T-cell (primary cell): ENCODE results near the gene PCBP3. TPM values are rescaled to one million over a fixed set of nuclear protein-coding genes. Genes with fewer than 3 reads are reported as not detected.

Source experiments
- ATAC-seq, 4 experiments: fragments of 200-7000 bp in 3 of 4; fragments of 150-1000 bp in 1 of 4; cut with Tn5 transposase; replicated peaks in 1 of 4; 1 replicate in 3 of 4; 2 replicates in 1 of 4; pipeline ENCODE4 v1.10.0; 2021; ENCODE audit warnings: moderate library complexity in 3 of 4, mild to moderate bottlenecking in 2 of 4, moderate number of reproducible peaks in 1 of 4
- CTCF ChIA-PET, 2 donors: fragments of 300-600 bp; sonication (Branson Sonifier 250); formaldehyde crosslinking; loops; one replicate each; lab custom pipeline; 2022; ENCODE audit warnings: antibody characterized with exemption in 2 of 2; lab: Charles Lee
- POLR2A ChIA-PET, 2 donors: fragments of 300-600 bp; sonication (Branson Sonifier 250); formaldehyde crosslinking; loops; one replicate each; lab custom pipeline; 2022; ENCODE audit warnings: antibody characterized with exemption in 2 of 2; lab: Charles Lee
- DNase-seq, 35 experiments: peaks; one replicate each; pipeline versions ENCODE4 v3.0.0 to v3.0.0-alpha.2; 2013 to 2023
- H3K27ac ChIP-seq: one replicate; pipeline ENCODE4 v1.5.1; 2013; ENCODE audit warnings: low read length
- H3K27me3 ChIP-seq, 2 experiments: replicated peaks in 1 of 2; 1 replicate in 1 of 2; 2 replicates in 1 of 2; pipeline versions ENCODE4 v1.6.1 to v1.7.0; 2013; ENCODE audit warnings: low read length in 1 of 2, mixed read lengths in 1 of 2; ENCODE audit not compliant: control insufficient read depth in 2 of 2, insufficient read depth in 2 of 2; ENCODE audit errors: extremely low read depth in 1 of 2
- H3K36me3 ChIP-seq, 2 donors: 1 replicate in 1 of 2; 2 replicates in 1 of 2; pipeline versions ENCODE4 v1.6.1 to v1.7.0; 2013; ENCODE audit warnings: low read length in 1 of 2; ENCODE audit not compliant: control insufficient read depth in 2 of 2, insufficient read depth in 1 of 2; ENCODE audit errors: extremely low read depth in 1 of 2
- H3K4me1 ChIP-seq, 2 experiments: 1 replicate in 1 of 2; 2 replicates in 1 of 2; pipeline versions ENCODE4 v1.6.1 to v1.7.0; 2013; ENCODE audit warnings: low read length in 2 of 2, mixed read lengths in 1 of 2; ENCODE audit not compliant: insufficient read depth in 2 of 2, control insufficient read depth in 1 of 2; ENCODE audit errors: extremely low read depth in 1 of 2
- H3K4me3 ChIP-seq, 2 donors: 1 replicate in 1 of 2; 2 replicates in 1 of 2; pipeline versions ENCODE4 v1.5.1 to v1.7.0; 2013; ENCODE audit warnings: mild to moderate bottlenecking in 2 of 2, low read length in 1 of 2, moderate library complexity in 1 of 2; ENCODE audit not compliant: control insufficient read depth in 1 of 2; ENCODE audit errors: extremely low read depth in 1 of 2
- H3K9me3 ChIP-seq: 2 replicates; pipeline ENCODE4 v1.7.0; 2013
- H3K27ac Mint-ChIP-seq, 2 donors: one replicate each; pipeline ENCODE4 v1.8.0; 2020 to 2021; ENCODE audit warnings: mild to moderate bottlenecking in 2 of 2, mixed read lengths in 2 of 2
- H3K27me3 Mint-ChIP-seq, 2 donors: one replicate each; pipeline ENCODE4 v1.8.0; 2021 to 2022; ENCODE audit warnings: mixed read lengths in 2 of 2
- H3K36me3 Mint-ChIP-seq: one replicate; pipeline ENCODE4 v1.8.0; 2021; ENCODE audit warnings: mixed read lengths
- H3K4me1 Mint-ChIP-seq, 3 donors: one replicate each; pipeline ENCODE4 v1.8.0; 2020 to 2022; ENCODE audit warnings: mixed read lengths in 3 of 3, mild to moderate bottlenecking in 1 of 3
- H3K4me3 Mint-ChIP-seq, 3 donors: one replicate each; pipeline ENCODE4 v1.8.0; 2020 to 2022; ENCODE audit warnings: mild to moderate bottlenecking in 3 of 3, mixed read lengths in 3 of 3, moderate library complexity in 3 of 3
- H3K9me3 Mint-ChIP-seq, 3 donors: one replicate each; pipeline ENCODE4 v1.8.0; 2020 to 2022; ENCODE audit warnings: mixed read lengths in 3 of 3
- WGBS: methylation state at CpG from one replicate; pipeline ENCODE4 v1.1.5; 2013; ENCODE audit warnings: missing lambda C conversion rate; ENCODE audit not compliant: insufficient coverage; 5-methylcytosine and 5-hydroxymethylcytosine counted together
- total RNA-seq, 35 experiments: library from RNA in 6 of 35; stranded (reverse) in 6 of 35; fragments of 120-200 nt in 1 of 35; gene quantifications; one replicate each; pipeline versions ENCODE4 v1.2.1 to v1.2.4 and lab custom pipeline; 2013 to 2026

The PCBP3 gene
- total RNA-seq, 5 donors from 2014 or later (not counting 1 experiment from before 2014, with no cell fraction given), result 1.5 to 4.2 (median 2.8) TPM

GRCh38 chr21:45863267-45863666 is 219.7 kb downstream of the PCBP3 start:
- H3K27me3 Mint-ChIP-seq, result no peaks in the 10 kb centered on the region
- CTCF ChIA-PET, result no interaction called here

DNA sequence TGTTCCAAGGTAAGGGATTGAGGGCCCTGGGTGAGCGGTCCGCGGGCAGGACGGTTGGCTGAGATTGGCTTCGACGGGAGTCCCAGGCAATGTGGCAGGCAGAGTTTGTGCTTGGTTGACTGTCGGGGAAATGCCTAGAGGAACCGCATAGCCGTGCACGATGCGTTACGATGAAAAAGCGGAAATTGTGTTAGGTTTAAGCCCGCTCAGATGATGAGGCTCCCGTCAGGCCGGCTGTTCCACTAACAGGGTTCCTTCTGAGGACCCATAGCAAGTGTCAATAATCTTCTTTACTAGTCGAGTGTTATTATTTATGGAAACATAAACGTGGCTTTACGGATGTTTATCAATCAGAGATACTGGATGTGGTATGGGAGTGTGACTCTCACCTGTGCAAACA is 220.2 kb downstream of the PCBP3 start:
- CTCF ChIA-PET, result no interaction called here
- no peak overlapping the region for H3K27ac Mint-ChIP-seq
- 93% methylated on average over 14 of the region's 19 CpGs for WGBS

More at GRCh38 chr21:45863267-45863666, 219.7 kb downstream of the PCBP3 start:
- no peaks in the 10 kb centered on the region for H3K9me3 Mint-ChIP-seq
- Histone ChIP-seq H3K4me3 (no peak overlapping the region), H3K4me1 (no peaks in the 10 kb centered on the region), H3K27me3 (peaks cover 0 to 16% of the 10 kb centered on the region in 2 experiments), H3K27ac (no peak overlapping the region), H3K36me3 (no peaks in the 10 kb centered on the region), H3K9me3 (no peaks in the 10 kb centered on the region)
- ATAC-seq (no peak), DNase-seq (no peak)
- WGBS, result 95% methylated on average over 9 of the region's 18 CpGs
- no peaks in the 10 kb centered on the region for H3K36me3 Mint-ChIP-seq
- peaks cover 0 to 5% (median 0%) of the 10 kb centered on the region in 3 donors for H3K4me1 Mint-ChIP-seq
- H3K4me3 Mint-ChIP-seq, result no peak overlapping the region
- POLR2A ChIA-PET, result no interaction called here
- no peak overlapping the region for H3K27ac Mint-ChIP-seq

DNA sequence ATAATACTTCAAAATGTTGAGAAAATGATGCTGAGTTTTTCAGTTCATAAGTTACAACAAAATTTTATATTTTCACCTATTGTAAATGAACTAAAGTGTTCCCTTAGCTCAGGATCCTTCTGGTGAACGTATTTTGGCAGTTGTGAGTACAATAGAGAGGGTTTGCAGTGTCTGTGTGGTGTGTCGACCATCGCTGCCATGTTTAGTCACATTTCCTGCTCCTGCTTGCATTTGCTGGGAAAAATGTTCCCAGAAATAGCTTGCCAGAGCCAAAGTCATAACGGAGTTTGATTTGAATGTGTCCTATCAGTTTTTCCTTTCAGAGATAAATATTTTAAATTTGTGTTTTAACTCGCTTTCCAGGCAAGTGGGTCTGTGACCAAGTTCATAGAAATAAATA is 220.9 kb downstream of the PCBP3 start:
- no peak for DNase-seq
- Histone ChIP-seq H3K4me1 (no peaks in the 10 kb centered on the region), H3K4me3 (no peak overlapping the region), H3K27ac (no peak overlapping the region), H3K9me3 (no peaks in the 10 kb centered on the region), H3K36me3 (no peaks in the 10 kb centered on the region), H3K27me3 (peaks cover 0 to 26% of the 10 kb centered on the region in 2 experiments)
- ChIA-PET CTCF (no interaction called here), POLR2A (no interaction called here)
- no peak for ATAC-seq
- whole genome bisulfite sequencing, result 80% methylated on average over 3 of the region's 5 CpGs
- Mint-ChIP-seq H3K4me1 (peaks cover 0 to 5% (median 0%) of the 10 kb centered on the region in 3 donors), H3K27me3 (peaks cover 0 to 1% of the 10 kb centered on the region in 2 donors), H3K4me3 (no peak overlapping the region), H3K9me3 (no peaks in the 10 kb centered on the region), H3K27ac (no peak overlapping the region), H3K36me3 (no peaks in the 10 kb centered on the region)

More for the DNA sequence above, 220.2 kb downstream of the PCBP3 start:
- no peaks in the 10 kb centered on the region for H3K36me3 ChIP-seq
- Mint-ChIP-seq H3K9me3 (no peaks in the 10 kb centered on the region), H3K27me3 (no peaks in the 10 kb centered on the region), H3K36me3 (no peaks in the 10 kb centered on the region), H3K4me1 (peaks cover 0 to 5% (median 0%) of the 10 kb centered on the region in 3 donors), H3K4me3 (no peak overlapping the region)
- H3K4me1 ChIP-seq, result no peaks in the 10 kb centered on the region
- no peaks in the 10 kb centered on the region for H3K9me3 ChIP-seq
- peaks cover 0 to 21% of the 10 kb centered on the region in 2 experiments for H3K27me3 ChIP-seq
- no peak overlapping the region for H3K27ac ChIP-seq
- DNase-seq (no peak), ATAC-seq (no peak)
- no peak overlapping the region for H3K4me3 ChIP-seq
- POLR2A ChIA-PET, result no interaction called here

DNA sequence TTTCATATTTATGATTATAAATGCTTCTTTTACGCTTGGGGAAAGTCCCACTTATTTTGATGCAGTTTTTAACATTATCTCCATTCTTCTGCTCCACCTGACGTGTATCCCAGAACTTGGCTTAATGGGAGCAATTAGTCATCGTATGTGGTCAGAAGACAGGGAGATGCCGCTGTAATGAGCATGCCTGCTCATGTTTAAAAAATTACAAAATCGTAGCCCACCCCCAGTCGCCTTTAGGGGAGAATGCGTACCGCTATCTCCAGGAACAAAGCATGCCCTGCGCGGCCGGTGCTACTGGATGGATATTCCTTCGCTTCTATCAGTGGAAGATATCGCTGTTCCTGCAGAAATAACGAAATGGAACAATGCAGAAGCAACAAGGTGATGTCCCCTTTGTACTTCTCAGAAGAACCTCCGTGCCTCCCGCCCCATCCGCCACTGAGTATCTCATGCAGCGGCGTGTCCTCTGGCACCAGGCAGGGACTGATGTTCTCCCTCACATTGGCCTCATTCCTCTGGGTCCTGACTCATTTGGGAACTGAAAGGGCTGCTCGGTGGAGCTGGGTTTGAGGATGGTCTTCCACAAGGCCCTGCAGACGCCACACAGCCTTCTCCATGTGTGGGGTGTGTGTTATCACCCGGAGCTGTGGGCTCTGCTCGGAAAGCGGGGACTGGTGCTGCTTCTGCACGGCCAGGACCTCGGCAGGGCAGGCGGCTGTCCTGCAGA is 221.7 kb downstream of the PCBP3 start:
- no peaks in the 10 kb centered on the region for H3K36me3 ChIP-seq
- ATAC-seq, result no peak
- peaks cover 0 to 5% (median 0%) of the 10 kb centered on the region in 3 donors for H3K4me1 Mint-ChIP-seq
- H3K27ac Mint-ChIP-seq, result no peak overlapping the region
- ChIA-PET CTCF (no interaction called here), POLR2A (no interaction called here)
- H3K27ac ChIP-seq, result no peak overlapping the region
- DNase-seq, result no peak
- H3K9me3 Mint-ChIP-seq, result no peaks in the 10 kb centered on the region
- H3K9me3 ChIP-seq, result no peaks in the 10 kb centered on the region
- H3K4me3 Mint-ChIP-seq, result no peak overlapping the region
- no peak overlapping the region for H3K4me3 ChIP-seq
- no peaks in the 10 kb centered on the region for H3K36me3 Mint-ChIP-seq
- WGBS, result 91% methylated on average over 18 of the region's 27 CpGs
- H3K4me1 ChIP-seq, result no peaks in the 10 kb centered on the region
- peaks cover 0 to 1% of the 10 kb centered on the region in 2 donors for H3K27me3 Mint-ChIP-seq
- H3K27me3 ChIP-seq, result peaks cover 0 to 29% of the 10 kb centered on the region in 2 experiments

GRCh38 chr21:45866551-45866950 is 223.0 kb downstream of the PCBP3 start:
- H3K4me3 ChIP-seq, result no peak overlapping the region
- Mint-ChIP-seq H3K4me3 (no peak overlapping the region), H3K9me3 (no peaks in the 10 kb centered on the region), H3K27me3 (peaks cover 0 to 1% of the 10 kb centered on the region in 2 donors), H3K36me3 (no peaks in the 10 kb centered on the region), H3K27ac (no peak overlapping the region), H3K4me1 (peaks cover 0 to 5% (median 0%) of the 10 kb centered on the region in 3 donors)
- H3K27ac ChIP-seq, result no peak overlapping the region
- WGBS, result 77% methylated on average over 6 of the region's 11 CpGs
- H3K4me1 ChIP-seq, result no peaks in the 10 kb centered on the region
- DNase-seq (peak in 1 of 35 experiments; percentile 4), ATAC-seq (no peak)
- H3K36me3 ChIP-seq, result no peaks in the 10 kb centered on the region
- ChIA-PET POLR2A (no interaction called here), CTCF (no interaction called here)
- no peaks in the 10 kb centered on the region for H3K9me3 ChIP-seq
- H3K27me3 ChIP-seq, result peaks cover 0 to 39% of the 10 kb centered on the region in 2 experiments

DNA sequence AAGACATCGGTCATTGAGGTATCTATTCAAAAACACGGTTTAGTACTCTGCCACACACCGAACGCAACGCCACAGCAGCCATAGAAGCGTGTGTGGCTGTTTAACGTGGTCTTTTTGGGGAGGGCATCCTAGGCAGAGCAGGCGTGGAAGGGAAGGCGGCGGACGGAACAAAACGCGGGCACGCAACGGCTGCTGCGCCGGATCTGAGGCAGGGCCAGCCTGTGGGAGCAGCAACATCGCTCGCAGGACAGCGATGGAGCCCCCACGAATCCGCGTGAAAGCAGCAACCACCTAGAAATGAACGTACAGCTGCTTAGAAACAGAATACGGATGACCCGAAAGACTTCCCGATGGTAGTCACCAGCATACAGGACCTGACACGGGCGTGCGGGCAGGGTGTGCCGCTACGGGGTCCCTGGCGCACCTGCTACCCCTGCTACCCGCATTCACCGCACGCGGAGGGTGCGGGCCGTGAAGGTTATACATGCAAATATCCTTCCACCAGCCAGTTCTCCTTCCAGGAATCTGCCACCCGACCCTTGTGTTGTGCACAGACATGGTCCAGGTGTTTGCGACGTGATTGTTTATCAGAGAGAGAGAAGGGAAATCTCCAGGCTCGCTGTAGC is 223.6 kb downstream of the PCBP3 start:
- Histone ChIP-seq H3K36me3 (no peaks in the 10 kb centered on the region), H3K4me1 (no peaks in the 10 kb centered on the region), H3K27me3 (peaks cover 0 to 44% of the 10 kb centered on the region in 2 experiments), H3K27ac (no peak overlapping the region), H3K9me3 (no peaks in the 10 kb centered on the region), H3K4me3 (no peak overlapping the region)
- H3K9me3 Mint-ChIP-seq, result no peaks in the 10 kb centered on the region
- CTCF ChIA-PET, result no interaction called here
- ATAC-seq (no peak), DNase-seq (peak in 1 of 35 experiments; percentile 8)
- POLR2A ChIA-PET, result no interaction called here
- peaks cover 0 to 1% of the 10 kb centered on the region in 2 donors for H3K27me3 Mint-ChIP-seq
- H3K27ac Mint-ChIP-seq, result no peak overlapping the region
- peaks cover 0 to 5% (median 0%) of the 10 kb centered on the region in 3 donors for H3K4me1 Mint-ChIP-seq
- WGBS, result 91% methylated on average over 35 of the region's 43 CpGs
- H3K36me3 Mint-ChIP-seq, result no peaks in the 10 kb centered on the region
- no peak overlapping the region for H3K4me3 Mint-ChIP-seq
